Esophagus squamous epithelium (tissue), 5 donors: ENCODE measurements around the gene ULK4. TPM values are rescaled to one million over a fixed set of nuclear protein-coding genes. Genes with fewer than 3 reads are reported as not detected.
A peak's percentile ranks its signal among the peaks of the same experiment; 100 is the strongest.
"Not testable (repeated sequence)": the region's sequence is repeated elsewhere in the genome, so short reads cannot be mapped to it uniquely, and the experiment has no call there.

Experiments
- DNase-seq: peaks from one replicate; lab custom pipeline; 2025; lab: John Stamatoyannopoulos, UW
- H3K27ac ChIP-seq, 4 donors: fragments of 200-600 bp; sonication (generic); one replicate each; pipeline ENCODE4 v1.5.1; 2016 to 2019; ENCODE audit warnings: mild to moderate bottlenecking in 1 of 4
- H3K27me3 ChIP-seq, 4 donors: fragments of 200-600 bp; sonication (generic); 1 replicate in 3 of 4; 2 replicates in 1 of 4; pipeline versions ENCODE4 v1.5.1 to v1.6.0; 2017 to 2021; ENCODE audit warnings: antibody characterized with exemption in 1 of 4
- H3K36me3 ChIP-seq, 3 donors: fragments of 200-600 bp; sonication (generic); one replicate each; pipeline ENCODE4 v1.5.1; 2016 to 2019
- H3K4me1 ChIP-seq, 3 donors: fragments of 200-600 bp; sonication (generic); one replicate each; pipeline ENCODE4 v1.5.1; 2017 to 2019
- H3K4me3 ChIP-seq, 4 donors: fragments of 200-600 bp; sonication (generic); 1 replicate in 3 of 4; 2 replicates in 1 of 4; pipeline ENCODE4 v1.5.1; 2016 to 2019; ENCODE audit warnings: mild to moderate bottlenecking in 2 of 4, moderate library complexity in 1 of 4
- H3K9me3 ChIP-seq, 3 donors: fragments of 200-600 bp; sonication (generic); one replicate each; pipeline ENCODE4 v1.5.1; 2016 to 2019
- POLR2A ChIP-seq, 4 donors: fragments of 450-650 bp; IDR thresholded peaks; one replicate each; pipeline ENCODE4 v1.6.1; 2017; ENCODE audit warnings: antibody characterized with exemption in 4 of 4, mild to moderate bottlenecking in 4 of 4, moderate library complexity in 3 of 4
- WGBS, 2 donors: methylation state at CpG; one replicate each; pipeline ENCODE4 v1.1.5; 2018; 5-methylcytosine and 5-hydroxymethylcytosine counted together
- intact Hi-C: fragments of 100-400 bp; cut with DNase I; formaldehyde crosslinking; loops from one replicate; pipeline ENCODE4 v1.15.0; 2022
- total RNA-seq, 4 donors: library from RNA; depleted of rRNA; stranded (reverse); fragments of >200 nt; gene quantifications; one replicate each; pipeline ENCODE4 v1.1.0, GENCODE V29; 2016
- TF ChIP-seq, protein P1 (sequence below), 6 experiments: fragments of 450-650 bp in 4 of 6; fragments of 200-600 bp in 2 of 6; sonication (generic) in 2 of 6; IDR thresholded peaks; one replicate each; pipeline ENCODE4 v1.5.1; 2016 to 2019; ENCODE audit warnings: antibody characterized with exemption in 6 of 6, mild to moderate bottlenecking in 4 of 6, moderate library complexity in 4 of 6
- donor health status: DM: yes; HTN: yes; CAD: no.

The ULK4 gene
- total RNA-seq, 4 donors from 2014 or later, result 2.2 to 11.4 (median 7.9) TPM

DNA sequence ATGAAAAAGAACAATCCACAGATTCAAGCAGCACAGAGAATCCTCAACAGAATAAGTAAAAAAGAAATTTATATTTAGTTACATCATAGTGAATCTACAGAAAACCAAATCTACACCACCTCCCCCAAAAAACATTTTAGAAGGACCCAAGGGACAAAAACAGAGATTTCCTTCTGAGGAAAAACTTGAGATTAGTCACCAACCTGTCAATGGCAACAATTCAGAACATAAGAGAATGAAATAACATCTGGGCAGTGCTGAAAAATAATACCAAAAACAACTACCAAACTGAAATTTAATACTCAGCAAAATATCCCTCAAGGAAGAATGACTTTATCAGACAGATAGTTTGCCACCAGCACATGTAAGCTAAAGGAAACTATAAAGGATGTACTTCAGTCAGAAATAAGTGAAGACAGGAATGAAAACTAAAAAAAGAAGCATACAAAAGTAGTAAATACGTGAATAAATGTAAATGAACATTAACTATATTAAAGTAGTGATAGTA is 260.7 kb downstream of the ULK4 start:
- no peak for TF ChIP-seq POLR2A (IDR thresholded peaks at IDR 0.05)
- TF ChIP-seq, protein P1, sequence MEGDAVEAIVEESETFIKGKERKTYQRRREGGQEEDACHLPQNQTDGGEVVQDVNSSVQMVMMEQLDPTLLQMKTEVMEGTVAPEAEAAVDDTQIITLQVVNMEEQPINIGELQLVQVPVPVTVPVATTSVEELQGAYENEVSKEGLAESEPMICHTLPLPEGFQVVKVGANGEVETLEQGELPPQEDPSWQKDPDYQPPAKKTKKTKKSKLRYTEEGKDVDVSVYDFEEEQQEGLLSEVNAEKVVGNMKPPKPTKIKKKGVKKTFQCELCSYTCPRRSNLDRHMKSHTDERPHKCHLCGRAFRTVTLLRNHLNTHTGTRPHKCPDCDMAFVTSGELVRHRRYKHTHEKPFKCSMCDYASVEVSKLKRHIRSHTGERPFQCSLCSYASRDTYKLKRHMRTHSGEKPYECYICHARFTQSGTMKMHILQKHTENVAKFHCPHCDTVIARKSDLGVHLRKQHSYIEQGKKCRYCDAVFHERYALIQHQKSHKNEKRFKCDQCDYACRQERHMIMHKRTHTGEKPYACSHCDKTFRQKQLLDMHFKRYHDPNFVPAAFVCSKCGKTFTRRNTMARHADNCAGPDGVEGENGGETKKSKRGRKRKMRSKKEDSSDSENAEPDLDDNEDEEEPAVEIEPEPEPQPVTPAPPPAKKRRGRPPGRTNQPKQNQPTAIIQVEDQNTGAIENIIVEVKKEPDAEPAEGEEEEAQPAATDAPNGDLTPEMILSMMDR (IDR thresholded peaks at IDR 0.05), result no peak
- Histone ChIP-seq H3K4me1 (no peaks in the 10 kb centered on the region), H3K36me3 (no peaks in the 10 kb centered on the region), H3K27me3 (no peaks in the 10 kb centered on the region), H3K27ac (no peak overlapping the region), H3K4me3 (no peak overlapping the region), H3K9me3 (no peaks in the 10 kb centered on the region)
- DNase-seq, result no peak
- WGBS, 2 donors, result 82% methylated on average over 1 of the region's 1 CpG
- intact Hi-C loops, result no loop called here

DNA sequence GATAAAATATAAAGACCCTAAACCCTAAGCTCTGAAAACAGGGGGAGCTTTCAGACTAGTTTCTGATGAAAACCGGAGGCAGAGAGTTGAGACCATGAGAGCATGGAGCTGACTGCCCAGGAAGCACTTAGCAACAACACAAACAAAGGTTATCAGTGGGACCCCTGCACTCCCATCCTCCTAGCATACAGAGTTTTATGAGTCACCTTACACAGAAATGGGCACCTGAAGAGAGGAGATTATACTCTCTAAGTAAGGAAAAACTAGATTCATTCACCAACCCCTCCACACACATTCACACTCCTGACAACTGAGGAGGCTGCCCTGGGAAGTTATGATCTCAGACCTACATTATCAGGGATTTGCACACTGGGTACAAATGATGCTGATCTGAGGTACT is 261.7 kb downstream of the ULK4 start:
- Histone ChIP-seq H3K4me3 (no peak overlapping the region), H3K27me3 (no peaks in the 10 kb centered on the region), H3K4me1 (no peaks in the 10 kb centered on the region), H3K9me3 (no peaks in the 10 kb centered on the region), H3K27ac (no peak overlapping the region), H3K36me3 (no peaks in the 10 kb centered on the region)
- 86 to 100% methylated on average over 1 of the region's 1 CpG for WGBS, 2 donors
- intact Hi-C loops, result no loop called here
- DNase-seq, result no peak
- no peak for TF ChIP-seq POLR2A (IDR thresholded peaks at IDR 0.05)
- TF ChIP-seq, protein P1 (IDR thresholded peaks at IDR 0.05), result no peak

DNA sequence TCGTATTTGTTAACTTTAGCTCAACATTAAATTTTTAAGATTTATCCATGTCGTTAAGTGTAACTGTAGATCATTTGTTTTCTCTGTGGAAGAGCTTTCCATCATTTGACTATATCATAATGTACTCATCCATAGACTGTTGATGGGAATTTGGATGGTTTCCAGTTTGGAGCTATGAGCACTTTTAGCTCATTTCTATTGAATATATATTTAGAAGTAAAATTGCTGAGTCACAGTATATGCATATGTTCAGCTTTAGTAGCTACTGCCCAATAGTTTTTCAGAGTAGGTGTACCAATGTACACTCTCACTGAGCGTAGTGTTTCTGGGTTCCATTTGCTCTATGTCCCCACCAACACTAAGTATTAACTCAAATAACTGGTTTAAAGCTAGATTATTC is 263.0 kb downstream of the ULK4 start:
- 90 to 98% methylated on average over 3 of the region's 3 CpGs for WGBS, 2 donors
- Histone ChIP-seq H3K4me3 (no peak overlapping the region), H3K4me1 (no peaks in the 10 kb centered on the region), H3K27ac (no peak overlapping the region), H3K36me3 (no peaks in the 10 kb centered on the region), H3K9me3 (no peaks in the 10 kb centered on the region), H3K27me3 (no peaks in the 10 kb centered on the region)
- DNase-seq, result no peak
- intact Hi-C loops, result no loop called here
- TF ChIP-seq, protein P1 (IDR thresholded peaks at IDR 0.05), result no peak
- TF ChIP-seq POLR2A (IDR thresholded peaks at IDR 0.05), result no peak

DNA sequence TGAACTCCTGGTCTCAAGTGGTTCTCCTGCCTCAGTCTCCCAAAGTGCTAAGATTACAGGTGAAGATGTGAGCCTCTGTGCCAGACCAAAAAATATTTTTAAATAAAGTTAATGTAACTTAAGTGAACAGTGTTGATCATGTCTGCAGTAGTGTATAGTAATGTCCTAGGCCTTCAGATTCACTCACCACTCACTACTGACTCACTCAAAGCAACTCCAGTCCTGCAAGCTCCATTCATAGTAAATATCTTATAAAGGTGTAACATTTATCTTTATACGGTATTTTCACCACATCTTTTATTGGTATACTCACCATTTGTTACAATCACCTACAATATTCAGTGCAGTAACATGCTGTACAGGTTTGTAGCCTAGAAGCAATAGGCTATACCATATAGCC is 264.2 kb downstream of the ULK4 start:
- no peak for DNase-seq
- no peaks in the 10 kb centered on the region for H3K9me3 ChIP-seq
- no peak overlapping the region for H3K27ac ChIP-seq
- WGBS, 2 donors, result 71 to 87% methylated on average over 1 of the region's 1 CpG
- H3K4me3 ChIP-seq, result no peak overlapping the region
- no peak for TF ChIP-seq POLR2A (IDR thresholded peaks at IDR 0.05)
- TF ChIP-seq, protein P1 (IDR thresholded peaks at IDR 0.05), result no peak
- no peaks in the 10 kb centered on the region for H3K27me3 ChIP-seq
- intact Hi-C loops, result no loop called here
- H3K36me3 ChIP-seq, result no peaks in the 10 kb centered on the region
- H3K4me1 ChIP-seq, result no peaks in the 10 kb centered on the region

DNA sequence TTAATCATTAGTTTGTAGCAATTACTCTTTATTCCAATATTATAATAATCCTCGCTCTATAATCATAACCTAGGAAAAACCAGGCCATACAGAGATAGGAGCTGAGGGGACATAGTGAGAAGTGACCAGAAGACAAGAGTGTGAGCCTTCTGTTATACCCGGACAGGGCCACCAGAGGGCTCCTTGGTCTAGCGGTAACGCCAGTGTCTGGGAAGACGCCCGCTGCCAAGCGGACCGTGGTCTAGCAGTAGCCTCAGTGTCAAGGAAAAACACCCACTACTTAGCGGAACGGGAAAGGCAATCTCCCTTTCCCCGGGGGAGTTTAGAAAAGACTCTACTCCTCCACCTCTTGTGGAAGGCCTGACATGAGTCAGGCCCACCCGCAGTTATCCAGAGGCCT is 266.1 kb downstream of the ULK4 start:
- H3K27me3 ChIP-seq, H3K36me3 ChIP-seq, H3K9me3 ChIP-seq, H3K27ac ChIP-seq, H3K4me3 ChIP-seq, intact Hi-C loops, H3K4me1 ChIP-seq, DNase-seq: not testable (repeated sequence)
- TF ChIP-seq, protein P1 (IDR thresholded peaks at IDR 0.05), result peak in 1 of 6 experiments; percentile 21
- WGBS, 2 donors, result 81 to 93% methylated on average over 10 to 12 of the region's 12 CpGs
